DMS114 treated with DMSO at 0.1 percent for 48 hours (cell line): Measurements from ENCODE around the gene SPR.

ENCODE experiments used
- DNase-seq: peaks from one replicate; lab custom pipeline; 2025; ENCODE audit not compliant: unreplicated experiment; lab: John Stamatoyannopoulos, UW

Gene SPR

GRCh38 chr2:72931280-72931910, 44.2 kb downstream of the SPR start:
- DNase-seq: no peak

GRCh38 chr2:72932045-72932740, 45.0 kb downstream of the SPR start:
- no peak for DNase-seq

GRCh38 chr2:72932805-72933204, 45.6 kb downstream of the SPR start:
- DNase-seq: no peak

GRCh38 chr2:72933207-72933606, 46.0 kb downstream of the SPR start:
- no peak for DNase-seq

- no peak for DNase-seq
These were observed 46.5 kb downstream of the SPR start for GRCh38 chr2:72933646-72934151.

GRCh38 chr2:72934683-72935610, 47.7 kb downstream of the SPR start:
- DNase-seq: peak; percentile 16

- DNase-seq: no peak
These were observed 48.4 kb downstream of the SPR start for GRCh38 chr2:72935611-72935957.

GRCh38 chr2:72936660-72937355, 49.6 kb downstream of the SPR start:
- no peak for DNase-seq

- no peak for DNase-seq
These were observed 50.1 kb downstream of the SPR start for GRCh38 chr2:72937356-72937669.

GRCh38 chr2:72938455-72938854, 51.2 kb downstream of the SPR start:
- DNase-seq: no peak

- DNase-seq: no peak
These were observed 53.2 kb downstream of the SPR start for GRCh38 chr2:72940361-72940760.

- no peak for DNase-seq
These were observed 53.6 kb downstream of the SPR start for GRCh38 chr2:72940786-72941185.
